ENCODE data around the gene C14orf39. TPM values are rescaled to one million over a fixed set of nuclear protein-coding genes. Genes with fewer than 3 reads are reported as not detected.

Gene C14orf39
- total and polyA plus RNA-seq, 2 of the 8 experiments (the other 6 are each of a cell fraction or from before 2014, with no cell fraction given): 0.18 to 1.2 TPM

DNA sequence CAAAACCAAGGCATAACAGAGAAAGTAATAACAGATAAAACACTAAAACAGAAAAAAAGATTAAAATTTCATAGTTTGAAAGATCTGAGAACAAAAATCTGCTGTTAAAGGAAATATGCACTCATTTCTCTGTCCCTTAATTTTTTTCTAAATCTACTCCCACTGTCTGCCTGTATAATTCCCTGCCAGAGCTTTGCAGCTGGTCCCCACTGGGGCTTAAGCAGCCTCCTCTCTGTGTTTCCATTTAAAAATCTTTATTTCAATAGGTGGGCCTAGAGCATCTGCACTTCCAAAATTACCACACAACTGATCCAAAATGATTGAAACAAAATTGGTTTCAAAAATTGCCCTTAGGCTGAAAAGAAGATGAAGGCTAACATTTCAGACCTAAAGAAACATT is 16.7 kb upstream of the C14orf39 start (continued):
- TF ChIP-seq, protein P1, sequence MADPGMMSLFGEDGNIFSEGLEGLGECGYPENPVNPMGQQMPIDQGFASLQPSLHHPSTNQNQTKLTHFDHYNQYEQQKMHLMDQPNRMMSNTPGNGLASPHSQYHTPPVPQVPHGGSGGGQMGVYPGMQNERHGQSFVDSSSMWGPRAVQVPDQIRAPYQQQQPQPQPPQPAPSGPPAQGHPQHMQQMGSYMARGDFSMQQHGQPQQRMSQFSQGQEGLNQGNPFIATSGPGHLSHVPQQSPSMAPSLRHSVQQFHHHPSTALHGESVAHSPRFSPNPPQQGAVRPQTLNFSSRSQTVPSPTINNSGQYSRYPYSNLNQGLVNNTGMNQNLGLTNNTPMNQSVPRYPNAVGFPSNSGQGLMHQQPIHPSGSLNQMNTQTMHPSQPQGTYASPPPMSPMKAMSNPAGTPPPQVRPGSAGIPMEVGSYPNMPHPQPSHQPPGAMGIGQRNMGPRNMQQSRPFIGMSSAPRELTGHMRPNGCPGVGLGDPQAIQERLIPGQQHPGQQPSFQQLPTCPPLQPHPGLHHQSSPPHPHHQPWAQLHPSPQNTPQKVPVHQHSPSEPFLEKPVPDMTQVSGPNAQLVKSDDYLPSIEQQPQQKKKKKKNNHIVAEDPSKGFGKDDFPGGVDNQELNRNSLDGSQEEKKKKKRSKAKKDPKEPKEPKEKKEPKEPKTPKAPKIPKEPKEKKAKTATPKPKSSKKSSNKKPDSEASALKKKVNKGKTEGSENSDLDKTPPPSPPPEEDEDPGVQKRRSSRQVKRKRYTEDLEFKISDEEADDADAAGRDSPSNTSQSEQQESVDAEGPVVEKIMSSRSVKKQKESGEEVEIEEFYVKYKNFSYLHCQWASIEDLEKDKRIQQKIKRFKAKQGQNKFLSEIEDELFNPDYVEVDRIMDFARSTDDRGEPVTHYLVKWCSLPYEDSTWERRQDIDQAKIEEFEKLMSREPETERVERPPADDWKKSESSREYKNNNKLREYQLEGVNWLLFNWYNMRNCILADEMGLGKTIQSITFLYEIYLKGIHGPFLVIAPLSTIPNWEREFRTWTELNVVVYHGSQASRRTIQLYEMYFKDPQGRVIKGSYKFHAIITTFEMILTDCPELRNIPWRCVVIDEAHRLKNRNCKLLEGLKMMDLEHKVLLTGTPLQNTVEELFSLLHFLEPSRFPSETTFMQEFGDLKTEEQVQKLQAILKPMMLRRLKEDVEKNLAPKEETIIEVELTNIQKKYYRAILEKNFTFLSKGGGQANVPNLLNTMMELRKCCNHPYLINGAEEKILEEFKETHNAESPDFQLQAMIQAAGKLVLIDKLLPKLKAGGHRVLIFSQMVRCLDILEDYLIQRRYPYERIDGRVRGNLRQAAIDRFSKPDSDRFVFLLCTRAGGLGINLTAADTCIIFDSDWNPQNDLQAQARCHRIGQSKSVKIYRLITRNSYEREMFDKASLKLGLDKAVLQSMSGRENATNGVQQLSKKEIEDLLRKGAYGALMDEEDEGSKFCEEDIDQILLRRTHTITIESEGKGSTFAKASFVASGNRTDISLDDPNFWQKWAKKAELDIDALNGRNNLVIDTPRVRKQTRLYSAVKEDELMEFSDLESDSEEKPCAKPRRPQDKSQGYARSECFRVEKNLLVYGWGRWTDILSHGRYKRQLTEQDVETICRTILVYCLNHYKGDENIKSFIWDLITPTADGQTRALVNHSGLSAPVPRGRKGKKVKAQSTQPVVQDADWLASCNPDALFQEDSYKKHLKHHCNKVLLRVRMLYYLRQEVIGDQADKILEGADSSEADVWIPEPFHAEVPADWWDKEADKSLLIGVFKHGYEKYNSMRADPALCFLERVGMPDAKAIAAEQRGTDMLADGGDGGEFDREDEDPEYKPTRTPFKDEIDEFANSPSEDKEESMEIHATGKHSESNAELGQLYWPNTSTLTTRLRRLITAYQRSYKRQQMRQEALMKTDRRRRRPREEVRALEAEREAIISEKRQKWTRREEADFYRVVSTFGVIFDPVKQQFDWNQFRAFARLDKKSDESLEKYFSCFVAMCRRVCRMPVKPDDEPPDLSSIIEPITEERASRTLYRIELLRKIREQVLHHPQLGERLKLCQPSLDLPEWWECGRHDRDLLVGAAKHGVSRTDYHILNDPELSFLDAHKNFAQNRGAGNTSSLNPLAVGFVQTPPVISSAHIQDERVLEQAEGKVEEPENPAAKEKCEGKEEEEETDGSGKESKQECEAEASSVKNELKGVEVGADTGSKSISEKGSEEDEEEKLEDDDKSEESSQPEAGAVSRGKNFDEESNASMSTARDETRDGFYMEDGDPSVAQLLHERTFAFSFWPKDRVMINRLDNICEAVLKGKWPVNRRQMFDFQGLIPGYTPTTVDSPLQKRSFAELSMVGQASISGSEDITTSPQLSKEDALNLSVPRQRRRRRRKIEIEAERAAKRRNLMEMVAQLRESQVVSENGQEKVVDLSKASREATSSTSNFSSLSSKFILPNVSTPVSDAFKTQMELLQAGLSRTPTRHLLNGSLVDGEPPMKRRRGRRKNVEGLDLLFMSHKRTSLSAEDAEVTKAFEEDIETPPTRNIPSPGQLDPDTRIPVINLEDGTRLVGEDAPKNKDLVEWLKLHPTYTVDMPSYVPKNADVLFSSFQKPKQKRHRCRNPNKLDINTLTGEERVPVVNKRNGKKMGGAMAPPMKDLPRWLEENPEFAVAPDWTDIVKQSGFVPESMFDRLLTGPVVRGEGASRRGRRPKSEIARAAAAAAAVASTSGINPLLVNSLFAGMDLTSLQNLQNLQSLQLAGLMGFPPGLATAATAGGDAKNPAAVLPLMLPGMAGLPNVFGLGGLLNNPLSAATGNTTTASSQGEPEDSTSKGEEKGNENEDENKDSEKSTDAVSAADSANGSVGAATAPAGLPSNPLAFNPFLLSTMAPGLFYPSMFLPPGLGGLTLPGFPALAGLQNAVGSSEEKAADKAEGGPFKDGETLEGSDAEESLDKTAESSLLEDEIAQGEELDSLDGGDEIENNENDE (IDR thresholded peaks at IDR 0.05; ENCODE audit: insufficient replicate concordance, low read length): no peak
- TF ChIP-seq RFX5 (IDR thresholded peaks at IDR 0.05; ENCODE audit: borderline replicate concordance, low read depth, low read length) (no peak), CREB1 (IDR thresholded peaks at IDR 0.05) (no peak), EZH2 (IDR thresholded peaks at IDR 0.05; ENCODE audit: low read depth, low read length, severe bottlenecking) (no peak), TAF7 (optimal IDR thresholded peaks at IDR 0.05; ENCODE audit: borderline replicate concordance, low read depth, low read length) (no peak), KDM1A (IDR thresholded peaks at IDR 0.05; ENCODE audit: borderline replicate concordance, low read length) (no peak), KDM4A (IDR thresholded peaks at IDR 0.05; ENCODE audit: low read depth, low read length, severe bottlenecking) (no peak), PHF8 (conservative IDR thresholded peaks at IDR 0.05; ENCODE audit: low read depth, low read length) (no peak), TBP (IDR thresholded peaks at IDR 0.05; ENCODE audit: low read depth, low read length) (no peak), BCL11A (IDR thresholded peaks at IDR 0.05; ENCODE audit: low read depth in 2 of 2, low read length in 2 of 2) (no peak), CHD1 (IDR thresholded peaks at IDR 0.05; ENCODE audit: low read depth, low read length) (no peak)

Measured in H1 (cell line).